ENCODE measurements around the gene SUSD6. TPM values are rescaled to one million over a fixed set of nuclear protein-coding genes. Genes with fewer than 3 reads are reported as not detected.

SUSD6 gene
- total RNA-seq, 1 experiment from 2014 or later, result 21.5 TPM

GRCh38 chr14:69763761-69764510 is 152.5 kb downstream of the SUSD6 start:
- intact Hi-C loops (cut with micrococcal nuclease; ENCODE audit: unreplicated experiment), result no loop called here

More at GRCh38 chr14:69763761-69764510, 152.5 kb downstream of the SUSD6 start:
- POLR2A ChIA-PET, result no interaction called here
- no peaks in the 10 kb centered on the region for H3K9me3 Mint-ChIP-seq (ENCODE audit: unreplicated experiment)
- H3K27ac Mint-ChIP-seq (ENCODE audit: unreplicated experiment), result no peak overlapping the region
- peaks cover 14% of the 10 kb centered on the region for H3K4me1 Mint-ChIP-seq (ENCODE audit: low read depth, unreplicated experiment)
- H3K27me3 Mint-ChIP-seq (ENCODE audit: insufficient read depth, unreplicated experiment), result no peaks in the 10 kb centered on the region
- H3K4me1 ChIP-seq, result peaks cover 11% of the 10 kb centered on the region
- no peak overlapping the region for H3K4me3 ChIP-seq (ENCODE audit: low read depth, low read length)
- no peaks in the 10 kb centered on the region; the same call in 1 of the 2 replicates for H3K9me3 ChIP-seq
- H3K27me3 ChIP-seq (replicated peaks; ENCODE audit: control insufficient read depth, insufficient read depth, low read length), result no peaks in the 10 kb centered on the region
- CTCF ChIA-PET, result no interaction called here
- H3K36me3 Mint-ChIP-seq (ENCODE audit: insufficient read depth, unreplicated experiment), result peaks cover 25% of the 10 kb centered on the region
- TF ChIP-seq CTCF (IDR thresholded peaks at IDR 0.05; ENCODE audit: insufficient read depth in 1 of 2, low read depth in 1 of 2, low read length in 1 of 2, severe bottlenecking in 1 of 2, unreplicated experiment in 1 of 2), result no peak
- H3K4me3 Mint-ChIP-seq (ENCODE audit: unreplicated experiment), result no peak overlapping the region
- DNase-seq, result no peak
- no TSS peak for BruUV-seq (replicated peaks)
- 0 out of 2 replicates have a peak, but pooled peaks cover 5% of the 10 kb centered on the region for H3K36me3 ChIP-seq (ENCODE audit: control insufficient read depth, insufficient read depth, low read length)

Other genes starting within 250 kb of the SUSD6 start
- gene ERH, start 213.3 kb upstream of the SUSD6 start, total RNA-seq (2022), result 365 and 388 TPM in 2 replicates
- 94.2 and 96.4 TPM in 2 replicates for gene SLC39A9, start 212.9 kb upstream of the SUSD6 start, total RNA-seq (2022)
- 0.42 and 0.50 TPM in 2 replicates for gene PLEKHD1, start 126.9 kb upstream of the SUSD6 start, total RNA-seq (2022)
- gene CCDC177, start 36.7 kb upstream of the SUSD6 start, total RNA-seq (2022), result 0.56 and 0.82 TPM in 2 replicates
- gene SRSF5, start 155.5 kb downstream of the SUSD6 start, total RNA-seq (2022), result 264 and 310 TPM in 2 replicates
- 2.6 and 3.8 TPM in 2 replicates for gene SLC10A1, start 185.6 kb downstream of the SUSD6 start, total RNA-seq (2022)

Measured in Caco-2 (cell line).